HG02884 (cell line): Measurements from ENCODE around the gene ZSCAN12.
"Not testable (repeated sequence)": the region's sequence is repeated elsewhere in the genome, so short reads cannot be mapped to it uniquely, and the experiment has no call there.

Experiments
- ATAC-seq: cut with Tn5 transposase; IDR thresholded peaks from one replicate; pipeline ENCODE4 v1.9.1; 2021; ENCODE audit warnings: mild to moderate bottlenecking, moderate library complexity; ENCODE audit not compliant: unreplicated experiment

The ZSCAN12 gene

GRCh38 chr6:28399350-28400121, at the start of gene ZSCAN12:
TSS of gene ZSCAN12 (minus strand) at chr6:28399747. CDS start at chr6:28398405, 1,342 bp downstream.
- peak; percentile 87 for ATAC-seq

- ATAC-seq: no peak
Observed at GRCh38 chr6:28449056-28449455, 49.5 kb upstream of the ZSCAN12 start.

- ATAC-seq: not testable (repeated sequence)
Observed at GRCh38 chr6:28447512-28447906, 48.0 kb upstream of the ZSCAN12 start.

- ATAC-seq: no peak
Observed at GRCh38 chr6:28446818-28447511, 47.4 kb upstream of the ZSCAN12 start.

GRCh38 chr6:28444759-28445158, 45.2 kb upstream of the ZSCAN12 start:
- ATAC-seq: not testable (repeated sequence)

GRCh38 chr6:28443112-28443773, 43.7 kb upstream of the ZSCAN12 start, which contains the start of gene ZSCAN23:
TSS of gene ZSCAN23 (minus strand) at chr6:28443491. CDS start at chr6:28436266, 7,225 bp downstream.
- peak; percentile 90 for ATAC-seq

GRCh38 chr6:28442586-28442985, 43.0 kb upstream of the ZSCAN12 start:
- ATAC-seq: no peak

- ATAC-seq: no peak
Observed at GRCh38 chr6:28436404-28436803, 36.9 kb upstream of the ZSCAN12 start.

GRCh38 chr6:28433119-28433518, 33.6 kb upstream of the ZSCAN12 start:
- ATAC-seq: no peak

GRCh38 chr6:28429781-28430180, 30.2 kb upstream of the ZSCAN12 start:
- no peak for ATAC-seq

- ATAC-seq: peak; percentile 48
Observed at GRCh38 chr6:28425944-28426541, 26.5 kb upstream of the ZSCAN12 start.

- ATAC-seq: no peak
Observed at GRCh38 chr6:28424163-28424562, 24.6 kb upstream of the ZSCAN12 start.

GRCh38 chr6:28423546-28423945, 24.0 kb upstream of the ZSCAN12 start:
- ATAC-seq: no peak

GRCh38 chr6:28413681-28414080, 14.1 kb upstream of the ZSCAN12 start:
- no peak for ATAC-seq

- no peak for ATAC-seq
Observed at GRCh38 chr6:28410767-28411166, 11.2 kb upstream of the ZSCAN12 start.

GRCh38 chr6:28408076-28408802, 8.7 kb upstream of the ZSCAN12 start:
- no peak for ATAC-seq

- ATAC-seq: no peak
Observed at GRCh38 chr6:28407401-28407800, 7.9 kb upstream of the ZSCAN12 start.

GRCh38 chr6:28403923-28404322, 4.4 kb upstream of the ZSCAN12 start:
- not testable (repeated sequence) for ATAC-seq

GRCh38 chr6:28402197-28402596, 2.6 kb upstream of the ZSCAN12 start:
- no peak for ATAC-seq

- no peak for ATAC-seq
Observed at GRCh38 chr6:28401172-28401571, 1.6 kb upstream of the ZSCAN12 start.

- ATAC-seq: no peak
Observed at GRCh38 chr6:28400122-28400451, 540 bp upstream of the ZSCAN12 start.
